Choroid plexus epithelial cell (primary cell): ENCODE measurements around the gene DTNBP1.
A peak's percentile ranks its signal among the peaks of the same experiment; 100 is the strongest.

Source experiments
- DNase-seq: peaks from one replicate; pipeline ENCODE4 v3.0.0-alpha.2; 2010; ENCODE audit warnings: low read depth
- H3K4me3 ChIP-seq: 2 replicates; pipeline ENCODE4 v1.5.1; 2011; ENCODE audit warnings: low read depth, mild to moderate bottlenecking, control low read depth, low read length, moderate library complexity
- CTCF ChIP-seq: conservative IDR thresholded peaks from 2 replicates; pipeline ENCODE4 v1.5.1; 2011; ENCODE audit warnings: low read depth, mild to moderate bottlenecking, control low read depth, inconsistent platforms, low read length, moderate library complexity

DTNBP1 gene

DNA sequence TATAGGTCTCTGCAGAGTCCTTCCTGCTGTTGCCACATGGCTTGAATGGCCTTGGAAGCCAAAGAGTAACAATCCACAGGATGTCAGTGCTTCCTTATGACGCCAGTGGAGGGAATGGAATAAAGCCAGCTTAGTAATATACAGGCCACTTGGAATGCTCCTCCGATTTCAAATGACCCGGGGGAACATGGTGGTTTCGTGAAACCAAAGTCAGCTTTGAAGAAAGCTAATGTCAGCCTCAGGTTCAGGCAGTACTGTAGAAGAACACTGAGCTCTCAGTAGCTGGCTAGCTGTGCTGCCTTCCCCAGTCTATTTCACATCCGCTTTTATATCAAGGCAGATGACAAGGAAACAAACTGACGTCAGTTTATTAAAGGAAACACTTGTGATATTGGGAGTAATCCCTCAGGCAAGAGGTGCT, 189.1 kb downstream of the DTNBP1 start:
- peak; percentile 78 for DNase-seq
- no peak for TF ChIP-seq CTCF
- H3K4me3 ChIP-seq: no peak overlapping the region

- no peak for TF ChIP-seq CTCF
- H3K4me3 ChIP-seq: no peak overlapping the region
- DNase-seq: no peak
These were observed 189.7 kb downstream of the DTNBP1 start for GRCh38 chr6:15473174-15473573.
